ENCODE results near the gene NRCAM.

DNA sequence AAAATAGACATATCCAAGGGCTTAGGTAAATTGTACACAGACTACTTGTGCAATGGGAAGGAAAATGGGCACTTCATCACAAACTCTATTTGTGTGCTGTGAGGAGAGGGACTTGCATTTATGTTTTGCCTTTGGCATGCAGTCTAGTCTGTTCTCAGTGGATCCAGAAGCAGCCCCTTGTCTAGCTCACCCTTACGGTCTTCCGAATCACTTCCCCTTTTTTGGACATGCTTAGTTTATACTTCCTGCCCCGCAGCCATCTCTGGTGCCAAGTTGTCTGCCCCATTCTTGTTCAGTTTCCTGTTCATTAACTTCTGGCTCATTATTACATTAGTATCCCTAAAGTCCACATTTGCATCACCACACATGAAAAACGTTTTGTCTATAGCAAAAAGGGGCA is 161.6 kb downstream of the NRCAM start:
- TF ChIP-seq CTCF (IDR thresholded peaks at IDR 0.05) = no peak
- TF ChIP-seq POLR2A (IDR thresholded peaks at IDR 0.05) = no peak

Measured in adrenal gland (tissue), 5 donors.